ENCODE results near the gene OMP.
A peak's percentile ranks its signal among the peaks of the same experiment; 100 is the strongest.

OMP gene

DNA sequence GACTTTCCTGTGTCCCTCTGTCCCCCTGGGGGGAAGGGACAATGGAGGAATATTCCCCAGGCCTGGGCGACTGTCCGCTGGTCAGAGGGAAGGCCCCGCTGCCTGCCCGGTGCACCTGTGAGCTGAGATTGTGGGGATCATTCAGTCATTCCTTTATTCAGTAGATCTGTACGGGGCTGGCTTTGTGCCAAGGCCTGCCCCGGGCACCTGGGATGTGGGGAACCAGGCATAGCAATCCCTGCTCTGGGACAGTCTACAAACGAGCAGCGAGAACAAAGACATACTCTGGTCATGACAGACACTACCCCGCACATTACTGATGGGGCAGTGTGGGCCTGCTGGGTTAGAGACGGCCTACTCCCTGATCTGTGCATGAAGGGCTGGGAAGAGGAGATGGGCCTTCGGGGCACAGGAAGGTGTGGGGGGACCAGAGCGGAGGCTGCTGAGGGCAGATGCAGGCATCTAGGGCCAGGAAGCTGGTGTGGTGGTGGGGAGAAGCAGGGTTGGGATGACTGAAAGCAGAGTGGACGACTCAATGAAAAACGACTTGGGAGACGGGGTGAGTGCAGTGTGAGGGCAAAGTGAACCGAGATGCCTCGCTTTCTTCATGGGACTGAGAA, 23.6 kb downstream of the OMP start:
- H3K27me3 ChIP-seq (ENCODE audit: control insufficient read depth, insufficient read depth, low read length): no peaks in the 10 kb centered on the region
- no peaks in the 10 kb centered on the region for H3K4me1 ChIP-seq (ENCODE audit: control insufficient read depth, insufficient read depth, low read length)
- H3K27ac ChIP-seq (ENCODE audit: low read depth, low read length): no peak overlapping the region
- H3K9ac ChIP-seq (ENCODE audit: low read length): no peak overlapping the region
- no peak overlapping the region for H3K4me3 ChIP-seq (ENCODE audit: low read length)
- H3K36me3 ChIP-seq (ENCODE audit: control insufficient read depth, insufficient read depth, low read length): peaks cover 3% of the 10 kb centered on the region

DNA sequence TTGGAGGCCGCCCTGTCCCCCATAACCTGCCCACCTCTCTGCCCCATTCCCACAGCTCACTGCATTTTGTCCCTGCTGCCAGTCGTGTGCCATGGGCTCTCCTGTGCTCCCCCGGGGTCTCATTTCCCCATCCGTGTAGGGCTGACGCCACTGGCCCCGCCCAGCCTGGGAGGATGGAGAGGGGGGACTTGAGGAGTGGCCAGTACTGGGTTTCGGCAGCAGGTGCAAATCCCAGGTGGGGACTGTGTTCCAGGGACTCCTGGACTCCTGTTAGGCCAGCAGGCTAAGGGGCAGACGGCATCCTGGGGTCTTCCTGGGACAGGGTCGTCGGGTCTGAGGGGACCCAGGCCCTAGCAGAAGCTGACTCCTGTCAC, 24.2 kb downstream of the OMP start:
- Histone ChIP-seq H3K27ac (ENCODE audit: low read depth, low read length) (no peak overlapping the region), H3K4me3 (ENCODE audit: low read length) (peak overlapping the region; percentile 46), H3K27me3 (ENCODE audit: control insufficient read depth, insufficient read depth, low read length) (no peaks in the 10 kb centered on the region), H3K36me3 (ENCODE audit: control insufficient read depth, insufficient read depth, low read length) (peaks cover 3% of the 10 kb centered on the region), H3K9ac (ENCODE audit: low read length) (no peak overlapping the region), H3K4me1 (ENCODE audit: control insufficient read depth, insufficient read depth, low read length) (no peaks in the 10 kb centered on the region)

DNA sequence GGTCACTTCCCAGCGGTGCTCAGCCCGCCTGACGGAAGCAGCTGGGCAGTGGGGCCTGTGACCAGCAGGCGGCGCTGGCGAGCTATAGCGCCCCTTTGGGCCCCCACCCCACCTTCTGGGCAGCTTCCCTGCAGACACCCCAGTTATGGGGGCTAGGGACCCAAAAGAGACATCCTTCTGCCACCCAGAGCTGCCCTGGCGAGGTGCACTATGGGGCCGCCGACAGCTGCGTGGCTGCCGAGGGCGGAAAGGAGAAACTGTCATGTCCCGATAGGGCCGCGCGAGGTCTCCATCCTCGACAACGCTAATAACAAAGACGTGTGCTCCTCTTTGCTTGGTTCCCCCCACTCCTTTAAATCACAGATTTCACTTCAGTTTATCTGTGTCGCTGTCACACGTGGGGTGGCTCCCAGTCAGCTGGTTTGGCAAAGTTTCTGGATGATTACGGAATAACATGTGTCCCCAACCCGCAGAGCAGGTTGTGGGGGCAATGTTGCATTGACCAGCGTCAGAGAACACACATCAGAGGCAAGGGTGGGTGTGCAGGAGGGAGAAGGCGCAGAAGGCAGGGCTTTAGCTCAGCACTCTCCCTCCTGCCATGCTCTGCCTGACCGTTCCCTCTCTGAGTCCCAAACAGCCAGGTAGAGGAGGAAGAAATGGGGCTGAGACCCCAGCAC, 24.7 kb downstream of the OMP start:
- peaks cover 3% of the 10 kb centered on the region for H3K36me3 ChIP-seq (ENCODE audit: control insufficient read depth, insufficient read depth, low read length)
- no peaks in the 10 kb centered on the region for H3K4me1 ChIP-seq (ENCODE audit: control insufficient read depth, insufficient read depth, low read length)
- no peak overlapping the region for H3K27ac ChIP-seq (ENCODE audit: low read depth, low read length)
- no peaks in the 10 kb centered on the region for H3K27me3 ChIP-seq (ENCODE audit: control insufficient read depth, insufficient read depth, low read length)
- H3K4me3 ChIP-seq (ENCODE audit: low read length): peak overlapping the region; percentile 46
- no peak overlapping the region for H3K9ac ChIP-seq (ENCODE audit: low read length)

DNA sequence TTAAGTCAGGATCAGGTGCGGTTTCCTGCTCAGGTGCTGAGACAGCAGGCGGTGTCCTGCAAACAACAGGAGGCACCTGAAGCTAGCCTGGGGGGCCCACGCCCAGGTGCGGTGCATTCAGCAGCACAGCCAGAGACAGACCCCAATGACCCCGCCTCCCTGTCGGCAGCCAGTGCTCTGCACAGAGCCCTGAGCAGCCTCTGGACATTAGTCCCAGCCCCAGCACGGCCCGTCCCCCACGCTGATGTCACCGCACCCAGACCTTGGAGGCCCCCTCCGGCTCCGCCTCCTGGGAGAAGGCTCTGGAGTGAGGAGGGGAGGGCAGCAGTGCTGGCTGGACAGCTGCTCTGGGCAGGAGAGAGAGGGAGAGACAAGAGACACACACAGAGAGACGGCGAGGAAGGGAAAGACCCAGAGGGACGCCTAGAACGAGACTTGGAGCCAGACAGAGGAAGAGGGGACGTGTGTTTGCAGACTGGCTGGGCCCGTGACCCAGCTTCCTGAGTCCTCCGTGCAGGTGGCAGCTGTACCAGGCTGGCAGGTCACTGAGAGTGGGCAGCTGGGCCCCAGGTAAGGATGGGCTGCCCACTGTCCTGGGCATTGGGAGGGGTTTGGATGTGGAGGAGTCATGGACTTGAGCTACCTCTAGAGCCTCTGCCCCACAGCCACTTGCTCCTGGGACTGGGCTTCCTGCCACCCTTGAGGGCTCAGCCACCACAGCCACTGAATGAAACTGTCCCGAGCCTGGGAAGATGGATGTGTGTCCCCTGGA, 25.5 kb downstream of the OMP start, which contains the start of gene MYO7A:
Gene MYO7A (plus strand): TSS at position 327 of the 772 bp plus-strand sequence. CDS start 2,389 bp downstream, outside the sequence.
- H3K27me3 ChIP-seq (ENCODE audit: control insufficient read depth, insufficient read depth, low read length): no peaks in the 10 kb centered on the region
- no peak within 1 kb of the TSS for H3K9ac ChIP-seq (ENCODE audit: low read length)
- H3K4me3 ChIP-seq (ENCODE audit: low read length): peak within 1 kb of the TSS; percentile 46
- H3K4me1 ChIP-seq (ENCODE audit: control insufficient read depth, insufficient read depth, low read length): no peaks in the 10 kb centered on the region
- H3K36me3 ChIP-seq (ENCODE audit: control insufficient read depth, insufficient read depth, low read length): peaks cover 3% of the 10 kb centered on the region
- H3K27ac ChIP-seq (ENCODE audit: low read depth, low read length): no peak within 1 kb of the TSS

DNA sequence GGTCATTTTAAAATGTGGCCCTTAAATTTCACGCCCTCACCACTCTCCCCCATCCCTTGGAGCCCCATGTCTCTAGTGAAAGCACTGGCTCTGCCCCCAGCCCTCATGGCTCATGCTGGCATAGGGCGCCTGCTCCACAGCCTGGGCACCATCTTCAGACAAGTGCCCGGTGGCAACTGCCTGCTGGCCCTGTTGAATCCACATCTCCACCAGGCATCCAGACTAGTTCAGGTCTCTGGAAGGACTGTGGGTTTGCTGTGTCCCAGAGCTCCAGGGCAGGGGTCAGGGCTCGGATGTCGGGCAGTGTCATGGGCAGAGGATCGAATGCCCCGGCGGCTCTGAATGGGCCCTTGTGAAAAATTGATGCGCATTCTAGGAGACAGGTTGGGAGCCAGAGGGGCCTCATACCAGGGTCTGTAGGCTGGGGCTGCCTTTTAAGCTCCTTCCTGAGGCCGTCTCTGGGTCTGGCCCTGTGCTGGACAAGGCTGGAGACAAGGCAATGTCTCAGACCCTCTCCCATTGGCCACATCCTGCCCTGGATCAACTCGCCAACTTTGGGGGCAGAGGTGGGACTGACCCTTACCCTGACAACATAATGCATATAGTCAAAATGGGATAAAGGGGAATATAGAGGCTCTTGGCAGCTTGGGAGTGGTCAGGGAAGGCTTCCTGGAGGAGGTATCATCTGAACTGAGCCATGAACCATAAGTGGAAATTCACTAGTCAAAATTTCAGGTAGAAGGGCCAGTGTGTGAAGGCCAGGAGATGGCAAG, 26.6 kb downstream of the OMP start:
- Histone ChIP-seq H3K4me1 (ENCODE audit: control insufficient read depth, insufficient read depth, low read length) (no peaks in the 10 kb centered on the region), H3K27ac (ENCODE audit: low read depth, low read length) (no peak overlapping the region), H3K4me3 (ENCODE audit: low read length) (no peak overlapping the region), H3K36me3 (ENCODE audit: control insufficient read depth, insufficient read depth, low read length) (no peaks in the 10 kb centered on the region), H3K27me3 (ENCODE audit: control insufficient read depth, insufficient read depth, low read length) (no peaks in the 10 kb centered on the region), H3K9ac (ENCODE audit: low read length) (no peak overlapping the region)

DNA sequence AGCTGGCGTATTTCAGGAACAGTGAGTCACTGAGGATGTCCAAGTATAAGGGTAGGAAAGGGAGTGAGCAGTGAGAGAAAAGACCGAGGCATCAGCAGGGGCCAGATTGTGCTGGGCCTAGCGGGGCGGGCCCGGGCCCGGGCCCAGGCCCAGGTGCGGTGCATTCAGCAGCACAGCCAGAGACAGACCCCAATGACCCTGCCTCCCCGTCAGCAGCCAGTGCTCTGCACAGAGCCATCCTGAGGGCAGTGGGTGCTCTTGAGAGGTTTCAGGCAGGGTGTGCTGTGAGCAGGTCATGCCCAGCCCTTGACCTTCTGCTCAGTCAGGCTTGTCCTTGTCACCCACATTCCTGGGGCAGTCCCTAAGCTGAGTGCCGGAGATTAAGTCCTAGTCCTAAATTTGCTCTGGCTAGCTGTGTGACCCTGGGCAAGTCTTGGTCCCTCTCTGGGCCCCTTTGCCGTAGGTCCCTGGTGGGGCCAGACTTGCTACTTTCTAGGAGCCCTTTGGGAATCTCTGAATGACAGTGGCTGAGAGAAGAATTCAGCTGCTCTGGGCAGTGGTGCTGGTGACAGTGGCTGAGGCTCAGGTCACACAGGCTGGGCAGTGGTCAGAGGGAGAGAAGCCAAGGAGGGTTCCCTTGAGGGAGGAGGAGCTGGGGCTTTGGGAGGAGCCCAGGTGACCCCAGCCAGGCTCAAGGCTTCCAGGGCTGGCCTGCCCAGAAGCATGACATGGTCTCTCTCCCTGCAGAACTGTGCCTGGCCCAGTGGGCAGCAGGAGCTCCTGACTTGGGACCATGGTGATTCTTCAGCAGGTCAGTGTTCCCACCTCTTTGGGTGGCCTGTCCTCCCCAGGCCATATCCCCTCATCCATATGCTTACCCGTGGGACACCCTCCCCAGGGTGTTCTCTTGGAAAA, 27.5 kb downstream of the OMP start:
- H3K36me3 ChIP-seq (ENCODE audit: control insufficient read depth, insufficient read depth, low read length): no peaks in the 10 kb centered on the region
- H3K27me3 ChIP-seq (ENCODE audit: control insufficient read depth, insufficient read depth, low read length): no peaks in the 10 kb centered on the region
- no peaks in the 10 kb centered on the region for H3K4me1 ChIP-seq (ENCODE audit: control insufficient read depth, insufficient read depth, low read length)
- no peak overlapping the region for H3K4me3 ChIP-seq (ENCODE audit: low read length)
- no peak overlapping the region for H3K27ac ChIP-seq (ENCODE audit: low read depth, low read length)
- H3K9ac ChIP-seq (ENCODE audit: low read length): no peak overlapping the region

DNA sequence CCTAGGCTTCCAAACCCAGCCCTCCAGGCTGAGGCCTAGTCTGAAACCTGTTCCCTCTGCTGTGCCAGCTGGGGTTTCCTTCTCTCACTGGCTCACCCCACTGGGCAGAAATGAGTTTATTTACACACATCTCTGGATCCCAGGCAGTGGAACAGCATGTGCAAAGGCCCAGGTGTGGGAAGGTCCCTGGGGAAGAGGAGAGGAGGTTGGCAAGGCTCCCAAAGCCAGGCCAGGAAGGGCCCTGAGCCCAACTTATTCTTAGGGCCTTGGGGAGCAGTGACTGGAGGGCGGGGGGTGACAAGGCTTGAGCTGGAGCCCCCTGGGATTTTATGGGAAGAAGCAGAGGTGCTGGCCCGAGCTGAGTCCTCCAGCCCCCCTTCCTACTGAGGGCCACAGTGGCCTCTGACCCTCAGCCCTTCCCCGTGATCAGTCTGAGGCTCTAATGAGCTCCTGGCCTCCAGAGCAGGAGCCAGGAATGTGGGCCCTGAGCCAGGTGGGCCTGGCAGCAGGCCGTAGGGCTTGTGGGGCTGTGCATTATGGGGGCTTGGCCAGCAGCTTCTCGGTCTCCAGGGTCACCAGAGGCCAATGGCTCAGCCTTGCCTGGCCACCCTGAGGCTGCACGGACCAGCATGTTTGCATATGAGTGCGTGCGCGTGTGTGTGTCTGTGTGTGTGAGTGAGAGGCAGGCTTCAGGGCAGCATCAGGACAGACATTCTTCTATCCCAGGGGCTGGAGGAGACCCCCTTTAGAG, 28.3 kb downstream of the OMP start:
- Histone ChIP-seq H3K27me3 (ENCODE audit: control insufficient read depth, insufficient read depth, low read length) (no peaks in the 10 kb centered on the region), H3K4me1 (ENCODE audit: control insufficient read depth, insufficient read depth, low read length) (no peaks in the 10 kb centered on the region), H3K36me3 (ENCODE audit: control insufficient read depth, insufficient read depth, low read length) (no peaks in the 10 kb centered on the region), H3K9ac (ENCODE audit: low read length) (no peak overlapping the region), H3K27ac (ENCODE audit: low read depth, low read length) (no peak overlapping the region), H3K4me3 (ENCODE audit: low read length) (no peak overlapping the region)

DNA sequence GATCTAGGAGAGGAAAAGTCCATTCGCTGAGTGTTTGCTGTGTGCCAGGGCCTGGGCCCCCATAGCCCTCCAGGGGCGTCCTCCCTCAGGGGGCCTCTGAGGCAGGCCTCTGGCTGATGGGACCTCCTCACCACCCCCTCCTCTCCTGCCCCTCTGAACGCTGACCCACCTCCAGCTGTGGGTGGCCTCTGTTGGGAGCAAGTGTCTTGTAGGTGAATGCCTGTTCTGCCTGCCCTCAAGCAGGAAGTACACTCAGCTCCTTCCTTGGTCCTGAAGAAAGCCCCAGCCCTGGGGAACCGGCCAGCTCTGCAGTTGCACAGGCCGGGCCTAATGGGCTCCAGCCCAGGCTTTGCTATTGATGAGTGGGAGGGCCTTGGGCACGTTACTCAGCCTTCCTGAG, 28.9 kb downstream of the OMP start:
- no peaks in the 10 kb centered on the region for H3K36me3 ChIP-seq (ENCODE audit: control insufficient read depth, insufficient read depth, low read length)
- H3K27me3 ChIP-seq (ENCODE audit: control insufficient read depth, insufficient read depth, low read length): no peaks in the 10 kb centered on the region
- no peaks in the 10 kb centered on the region for H3K4me1 ChIP-seq (ENCODE audit: control insufficient read depth, insufficient read depth, low read length)
- no peak overlapping the region for H3K4me3 ChIP-seq (ENCODE audit: low read length)
- H3K27ac ChIP-seq (ENCODE audit: low read depth, low read length): no peak overlapping the region
- H3K9ac ChIP-seq (ENCODE audit: low read length): no peak overlapping the region

DNA sequence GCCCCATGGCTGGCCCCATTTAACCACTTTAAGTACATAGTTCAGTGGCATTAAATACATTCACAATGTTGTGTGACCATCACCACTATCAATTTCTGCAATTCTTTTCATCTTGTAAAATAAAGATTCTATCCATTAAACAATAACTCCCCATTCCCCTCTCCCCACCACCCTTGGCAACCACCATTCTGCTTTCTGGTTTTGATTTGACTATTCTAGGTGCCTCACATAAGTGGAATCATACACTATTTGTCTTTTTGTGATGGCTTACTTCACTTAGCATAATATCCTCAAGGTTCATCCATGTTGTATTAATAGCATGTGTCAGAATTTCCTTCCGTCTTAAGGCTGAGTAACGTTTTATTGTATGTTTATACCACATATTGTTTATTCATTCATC, 32.4 kb downstream of the OMP start:
- Histone ChIP-seq H3K9ac (ENCODE audit: low read length) (no peak overlapping the region), H3K4me1 (ENCODE audit: control insufficient read depth, insufficient read depth, low read length) (no peaks in the 10 kb centered on the region), H3K4me3 (ENCODE audit: low read length) (no peak overlapping the region), H3K27ac (ENCODE audit: low read depth, low read length) (no peak overlapping the region), H3K36me3 (ENCODE audit: control insufficient read depth, insufficient read depth, low read length) (no peaks in the 10 kb centered on the region), H3K27me3 (ENCODE audit: control insufficient read depth, insufficient read depth, low read length) (no peaks in the 10 kb centered on the region)

DNA sequence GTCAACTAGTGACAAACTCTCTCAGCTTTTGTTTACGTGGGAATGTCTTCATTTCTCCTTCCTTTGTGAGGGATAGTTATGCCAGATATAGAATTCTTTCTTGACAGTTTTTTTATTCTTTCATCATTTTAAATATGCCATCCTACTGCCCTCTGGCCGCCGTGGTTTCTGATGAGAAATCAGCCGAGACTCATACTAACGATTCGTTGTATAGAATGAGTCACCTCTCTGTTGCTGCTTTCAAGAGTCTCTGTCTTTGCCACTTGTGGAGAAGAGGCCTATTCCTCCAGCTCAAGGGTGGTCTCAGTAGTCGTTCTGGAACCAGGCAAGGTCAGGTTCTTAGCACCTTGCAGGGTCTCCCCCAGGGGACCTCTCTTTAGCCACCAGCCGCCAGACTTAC, 33.4 kb downstream of the OMP start:
- H3K4me1 ChIP-seq (ENCODE audit: control insufficient read depth, insufficient read depth, low read length): no peaks in the 10 kb centered on the region
- H3K36me3 ChIP-seq (ENCODE audit: control insufficient read depth, insufficient read depth, low read length): no peaks in the 10 kb centered on the region
- H3K4me3 ChIP-seq (ENCODE audit: low read length): no peak overlapping the region
- no peak overlapping the region for H3K9ac ChIP-seq (ENCODE audit: low read length)
- H3K27ac ChIP-seq (ENCODE audit: low read depth, low read length): no peak overlapping the region
- no peaks in the 10 kb centered on the region for H3K27me3 ChIP-seq (ENCODE audit: control insufficient read depth, insufficient read depth, low read length)

DNA sequence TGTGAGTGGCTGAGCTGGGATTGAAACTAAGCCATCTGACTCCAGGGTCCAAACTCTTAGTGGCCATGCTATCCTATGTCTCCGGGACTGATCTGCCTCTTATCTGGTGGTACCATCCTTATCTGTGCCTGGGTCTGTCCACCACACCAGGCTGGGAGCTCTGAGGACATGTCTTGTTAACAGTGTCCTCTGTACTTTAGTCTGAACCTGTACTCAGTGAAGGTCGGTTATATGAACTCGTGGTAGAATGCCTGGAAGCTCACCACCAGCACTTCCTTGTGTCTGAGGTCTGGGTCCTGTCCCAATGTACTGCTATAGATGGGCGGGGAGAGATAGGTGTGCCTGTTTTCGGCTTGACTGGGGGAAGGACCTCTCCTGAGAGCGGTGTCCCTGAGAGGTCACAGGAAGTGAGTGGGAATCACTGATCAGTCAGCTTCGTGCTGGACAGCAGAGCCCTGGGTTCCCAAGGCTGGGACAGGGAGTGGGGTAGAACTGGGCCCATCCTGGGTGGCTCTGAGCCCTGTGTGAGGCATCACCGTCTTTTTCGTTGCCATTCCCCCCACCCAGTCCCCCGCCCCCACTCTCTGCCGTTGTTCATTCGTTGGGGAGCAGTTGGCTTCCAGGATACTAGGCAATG, 34.3 kb downstream of the OMP start:
- Histone ChIP-seq H3K36me3 (ENCODE audit: control insufficient read depth, insufficient read depth, low read length) (no peaks in the 10 kb centered on the region), H3K27me3 (ENCODE audit: control insufficient read depth, insufficient read depth, low read length) (no peaks in the 10 kb centered on the region), H3K4me3 (ENCODE audit: low read length) (no peak overlapping the region), H3K27ac (ENCODE audit: low read depth, low read length) (no peak overlapping the region), H3K9ac (ENCODE audit: low read length) (no peak overlapping the region), H3K4me1 (ENCODE audit: control insufficient read depth, insufficient read depth, low read length) (no peaks in the 10 kb centered on the region)

All from rectal smooth muscle tissue (tissue), 1 donor.